Measurements from ENCODE around the gene HPGDS.

DNA sequence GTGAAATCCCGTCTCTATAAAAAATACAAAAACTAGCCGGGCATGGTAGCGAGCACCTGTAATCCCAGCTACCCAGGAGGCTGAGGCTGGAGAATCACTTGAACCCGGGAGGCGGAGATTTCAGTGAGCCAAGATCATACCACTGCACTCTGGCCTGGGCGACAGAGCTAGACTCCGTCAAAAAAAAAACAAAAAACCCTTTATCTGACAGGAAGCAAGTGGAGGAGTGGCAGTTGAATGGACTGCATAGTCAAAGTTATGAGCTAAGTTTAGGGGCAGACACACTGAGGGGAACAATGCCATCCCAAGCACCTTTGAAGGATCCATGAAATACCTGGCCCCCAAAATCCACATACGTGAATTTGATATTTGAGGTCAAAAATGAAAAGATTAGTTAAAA, 7.5 kb upstream of the HPGDS start:
- TF ChIP-seq FOSL2 (CRISPR knock-in tag; IDR thresholded peaks at IDR 0.05) (no peak), RBFOX2 (IDR thresholded peaks at IDR 0.05; ENCODE audit: low read depth, low read length) (no peak), SAFB2 (CRISPR knock-in tag; IDR thresholded peaks at IDR 0.05; ENCODE audit: borderline replicate concordance, low read depth) (no peak), SMAD9 (CRISPR knock-in tag; IDR thresholded peaks at IDR 0.05) (no peak), POLR2A (IDR thresholded peaks at IDR 0.05; ENCODE audit: insufficient read depth in 1 of 2, low read depth in 2 of 2, low read length in 2 of 2) (no peak), PHF8 (CRISPR knock-in tag; IDR thresholded peaks at IDR 0.05) (no peak), RAD51 (IDR thresholded peaks at IDR 0.05; ENCODE audit: borderline replicate concordance) (no peak)
- TF ChIP-seq, protein P1, sequence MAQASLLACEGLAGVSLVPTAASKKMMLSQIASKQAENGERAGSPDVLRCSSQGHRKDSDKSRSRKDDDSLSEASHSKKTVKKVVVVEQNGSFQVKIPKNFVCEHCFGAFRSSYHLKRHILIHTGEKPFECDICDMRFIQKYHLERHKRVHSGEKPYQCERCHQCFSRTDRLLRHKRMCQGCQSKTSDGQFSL (CRISPR knock-in tag; IDR thresholded peaks at IDR 0.05): no peak
- TF ChIP-seq, protein P2, sequence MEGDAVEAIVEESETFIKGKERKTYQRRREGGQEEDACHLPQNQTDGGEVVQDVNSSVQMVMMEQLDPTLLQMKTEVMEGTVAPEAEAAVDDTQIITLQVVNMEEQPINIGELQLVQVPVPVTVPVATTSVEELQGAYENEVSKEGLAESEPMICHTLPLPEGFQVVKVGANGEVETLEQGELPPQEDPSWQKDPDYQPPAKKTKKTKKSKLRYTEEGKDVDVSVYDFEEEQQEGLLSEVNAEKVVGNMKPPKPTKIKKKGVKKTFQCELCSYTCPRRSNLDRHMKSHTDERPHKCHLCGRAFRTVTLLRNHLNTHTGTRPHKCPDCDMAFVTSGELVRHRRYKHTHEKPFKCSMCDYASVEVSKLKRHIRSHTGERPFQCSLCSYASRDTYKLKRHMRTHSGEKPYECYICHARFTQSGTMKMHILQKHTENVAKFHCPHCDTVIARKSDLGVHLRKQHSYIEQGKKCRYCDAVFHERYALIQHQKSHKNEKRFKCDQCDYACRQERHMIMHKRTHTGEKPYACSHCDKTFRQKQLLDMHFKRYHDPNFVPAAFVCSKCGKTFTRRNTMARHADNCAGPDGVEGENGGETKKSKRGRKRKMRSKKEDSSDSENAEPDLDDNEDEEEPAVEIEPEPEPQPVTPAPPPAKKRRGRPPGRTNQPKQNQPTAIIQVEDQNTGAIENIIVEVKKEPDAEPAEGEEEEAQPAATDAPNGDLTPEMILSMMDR (CRISPR knock-in tag; IDR thresholded peaks at IDR 0.05): no peak
- TF ChIP-seq, protein P3, sequence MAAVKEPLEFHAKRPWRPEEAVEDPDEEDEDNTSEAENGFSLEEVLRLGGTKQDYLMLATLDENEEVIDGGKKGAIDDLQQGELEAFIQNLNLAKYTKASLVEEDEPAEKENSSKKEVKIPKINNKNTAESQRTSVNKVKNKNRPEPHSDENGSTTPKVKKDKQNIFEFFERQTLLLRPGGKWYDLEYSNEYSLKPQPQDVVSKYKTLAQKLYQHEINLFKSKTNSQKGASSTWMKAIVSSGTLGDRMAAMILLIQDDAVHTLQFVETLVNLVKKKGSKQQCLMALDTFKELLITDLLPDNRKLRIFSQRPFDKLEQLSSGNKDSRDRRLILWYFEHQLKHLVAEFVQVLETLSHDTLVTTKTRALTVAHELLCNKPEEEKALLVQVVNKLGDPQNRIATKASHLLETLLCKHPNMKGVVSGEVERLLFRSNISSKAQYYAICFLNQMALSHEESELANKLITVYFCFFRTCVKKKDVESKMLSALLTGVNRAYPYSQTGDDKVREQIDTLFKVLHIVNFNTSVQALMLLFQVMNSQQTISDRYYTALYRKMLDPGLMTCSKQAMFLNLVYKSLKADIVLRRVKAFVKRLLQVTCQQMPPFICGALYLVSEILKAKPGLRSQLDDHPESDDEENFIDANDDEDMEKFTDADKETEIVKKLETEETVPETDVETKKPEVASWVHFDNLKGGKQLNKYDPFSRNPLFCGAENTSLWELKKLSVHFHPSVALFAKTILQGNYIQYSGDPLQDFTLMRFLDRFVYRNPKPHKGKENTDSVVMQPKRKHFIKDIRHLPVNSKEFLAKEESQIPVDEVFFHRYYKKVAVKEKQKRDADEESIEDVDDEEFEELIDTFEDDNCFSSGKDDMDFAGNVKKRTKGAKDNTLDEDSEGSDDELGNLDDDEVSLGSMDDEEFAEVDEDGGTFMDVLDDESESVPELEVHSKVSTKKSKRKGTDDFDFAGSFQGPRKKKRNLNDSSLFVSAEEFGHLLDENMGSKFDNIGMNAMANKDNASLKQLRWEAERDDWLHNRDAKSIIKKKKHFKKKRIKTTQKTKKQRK (IDR thresholded peaks at IDR 0.05; ENCODE audit: low read length): no peak

Data from HepG2 (cell line).